ENCODE results near the gene SCN1B. TPM values are rescaled to one million over a fixed set of nuclear protein-coding genes. Genes with fewer than 3 reads are reported as not detected.

Gene SCN1B
- total and polyA plus RNA-seq, 4 donors = 1.5 to 12.6 (median 9.0) TPM

DNA sequence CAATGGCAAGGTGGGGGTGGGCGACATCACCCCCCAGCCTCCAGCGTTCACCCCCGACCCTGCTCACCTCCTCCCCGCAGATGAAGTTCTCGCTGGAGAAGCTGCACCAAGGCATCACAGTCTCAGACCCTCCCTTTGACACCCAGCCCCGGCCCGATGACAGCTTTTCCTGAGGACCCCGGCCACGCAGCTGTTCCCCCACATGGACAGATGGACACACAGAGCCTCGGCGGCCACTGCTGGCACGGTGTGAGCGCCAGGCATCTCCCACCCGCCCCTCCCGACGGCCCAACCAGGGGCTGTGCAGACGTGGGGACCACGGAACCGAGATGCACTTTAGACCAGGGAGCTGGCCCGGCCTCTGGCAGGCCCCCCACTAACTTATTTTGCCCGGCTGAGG is 4.3 kb upstream of the SCN1B start:
- 93 to 95% methylated on average over 21 of the region's 21 CpGs for WGBS, 2 donors
- Histone ChIP-seq H3K36me3 (ENCODE audit: control insufficient read depth in 4 of 4, insufficient read depth in 4 of 4, low read length in 4 of 4) (peaks cover 6 to 64% (median 21%) of the 10 kb centered on the region in 4 donors), H3K9ac (ENCODE audit: insufficient read depth in 1 of 2, low read length in 2 of 2) (no peak overlapping the region), H3K27me3 (ENCODE audit: control insufficient read depth in 3 of 3, insufficient read depth in 3 of 3, low read length in 2 of 3) (peaks cover 0 to 5% (median 3%) of the 10 kb centered on the region in 3 donors), H3K4me1 (ENCODE audit: control insufficient read depth in 5 of 5, insufficient read depth in 5 of 5, low read length in 5 of 5) (peaks cover 0 to under 1% (median 0%) of the 10 kb centered on the region in 5 donors), H3K27ac (ENCODE audit: low read depth in 1 of 2, low read length in 1 of 2) (no peak overlapping the region), H3K4me3 (no peak overlapping the region), H3K9me3 (ENCODE audit: control insufficient read depth in 4 of 4, insufficient read depth in 3 of 4, low read length in 3 of 4) (no peaks in the 10 kb centered on the region)
- DNase-seq (no peak), ATAC-seq (ENCODE audit: insufficient read depth, low FRiP score) (no peak)
- TF ChIP-seq, protein P1, sequence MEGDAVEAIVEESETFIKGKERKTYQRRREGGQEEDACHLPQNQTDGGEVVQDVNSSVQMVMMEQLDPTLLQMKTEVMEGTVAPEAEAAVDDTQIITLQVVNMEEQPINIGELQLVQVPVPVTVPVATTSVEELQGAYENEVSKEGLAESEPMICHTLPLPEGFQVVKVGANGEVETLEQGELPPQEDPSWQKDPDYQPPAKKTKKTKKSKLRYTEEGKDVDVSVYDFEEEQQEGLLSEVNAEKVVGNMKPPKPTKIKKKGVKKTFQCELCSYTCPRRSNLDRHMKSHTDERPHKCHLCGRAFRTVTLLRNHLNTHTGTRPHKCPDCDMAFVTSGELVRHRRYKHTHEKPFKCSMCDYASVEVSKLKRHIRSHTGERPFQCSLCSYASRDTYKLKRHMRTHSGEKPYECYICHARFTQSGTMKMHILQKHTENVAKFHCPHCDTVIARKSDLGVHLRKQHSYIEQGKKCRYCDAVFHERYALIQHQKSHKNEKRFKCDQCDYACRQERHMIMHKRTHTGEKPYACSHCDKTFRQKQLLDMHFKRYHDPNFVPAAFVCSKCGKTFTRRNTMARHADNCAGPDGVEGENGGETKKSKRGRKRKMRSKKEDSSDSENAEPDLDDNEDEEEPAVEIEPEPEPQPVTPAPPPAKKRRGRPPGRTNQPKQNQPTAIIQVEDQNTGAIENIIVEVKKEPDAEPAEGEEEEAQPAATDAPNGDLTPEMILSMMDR (IDR thresholded peaks at IDR 0.05; ENCODE audit: control extremely low read depth, extremely low read depth) = no peak

DNA sequence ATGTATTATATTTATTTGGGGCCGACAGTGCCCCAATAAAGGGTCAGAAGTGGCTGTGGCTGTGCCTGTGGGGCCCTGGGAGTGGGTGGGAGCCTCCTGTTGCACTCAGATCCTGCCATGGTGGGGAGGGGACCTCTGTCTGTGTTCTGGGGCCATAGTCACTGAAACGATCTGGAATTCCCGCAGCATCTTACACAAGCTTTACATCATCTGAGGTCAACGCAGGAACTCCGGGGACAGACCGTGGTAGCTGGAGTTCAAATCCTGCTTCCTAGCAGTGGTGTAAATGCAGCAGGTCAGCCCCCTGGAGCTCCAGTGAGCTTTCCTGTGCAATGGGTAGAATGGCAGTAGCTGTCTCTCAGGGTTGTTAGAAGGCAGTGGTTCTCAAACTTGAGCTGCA is 3.9 kb upstream of the SCN1B start:
- DNase-seq (no peak), ATAC-seq (ENCODE audit: insufficient read depth, low FRiP score) (no peak)
- TF ChIP-seq, protein P1 (IDR thresholded peaks at IDR 0.05; ENCODE audit: control extremely low read depth, extremely low read depth) = no peak
- Histone ChIP-seq H3K4me1 (ENCODE audit: control insufficient read depth in 5 of 5, insufficient read depth in 5 of 5, low read length in 5 of 5) (peaks cover 0 to 5% (median 0%) of the 10 kb centered on the region in 5 donors), H3K36me3 (ENCODE audit: control insufficient read depth in 4 of 4, insufficient read depth in 4 of 4, low read length in 4 of 4) (peaks cover 6 to 59% (median 18%) of the 10 kb centered on the region in 4 donors), H3K27me3 (ENCODE audit: control insufficient read depth in 3 of 3, insufficient read depth in 3 of 3, low read length in 2 of 3) (peaks cover 0 to 9% (median 6%) of the 10 kb centered on the region in 3 donors), H3K9me3 (ENCODE audit: control insufficient read depth in 4 of 4, insufficient read depth in 3 of 4, low read length in 3 of 4) (no peaks in the 10 kb centered on the region), H3K27ac (ENCODE audit: low read depth in 1 of 2, low read length in 1 of 2) (no peak overlapping the region), H3K9ac (ENCODE audit: insufficient read depth in 1 of 2, low read length in 2 of 2) (no peak overlapping the region), H3K4me3 (no peak overlapping the region)
- 64 to 84% methylated on average over 6 of the region's 6 CpGs for WGBS, 2 donors

DNA sequence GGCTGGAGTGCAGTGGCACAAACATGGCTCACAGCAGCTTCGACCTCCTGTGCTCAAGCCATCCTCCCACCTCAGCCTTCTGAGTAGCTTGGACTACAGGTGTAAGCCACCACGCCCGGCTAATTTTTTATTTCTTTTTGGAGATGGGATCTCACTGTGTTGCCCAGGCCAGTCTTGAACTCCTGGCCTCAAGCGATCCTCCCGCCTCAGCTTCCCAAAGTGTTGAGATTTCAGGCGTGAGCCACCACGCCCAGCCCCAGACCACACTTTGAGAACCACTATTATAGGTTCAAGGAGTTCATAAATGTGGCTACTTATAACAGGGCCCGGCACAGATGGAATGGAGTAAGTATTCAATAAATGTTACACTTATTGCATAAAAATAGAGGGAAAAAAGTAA is 3.3 kb upstream of the SCN1B start:
- no peak overlapping the region for H3K9ac ChIP-seq (ENCODE audit: insufficient read depth in 1 of 2, low read length in 2 of 2)
- DNase-seq = no peak
- peaks cover 0 to 14% (median 11%) of the 10 kb centered on the region in 3 donors for H3K27me3 ChIP-seq (ENCODE audit: control insufficient read depth in 3 of 3, insufficient read depth in 3 of 3, low read length in 2 of 3)
- H3K4me1 ChIP-seq (ENCODE audit: control insufficient read depth in 5 of 5, insufficient read depth in 5 of 5, low read length in 5 of 5) = peaks cover 0 to 5% (median 0%) of the 10 kb centered on the region in 5 donors
- WGBS, 2 donors = 90% methylated on average over 8 of the region's 8 CpGs
- no peak for ATAC-seq (ENCODE audit: insufficient read depth, low FRiP score)
- no peak overlapping the region for H3K4me3 ChIP-seq
- no peak overlapping the region for H3K27ac ChIP-seq (ENCODE audit: low read depth in 1 of 2, low read length in 1 of 2)
- TF ChIP-seq, protein P1 (IDR thresholded peaks at IDR 0.05; ENCODE audit: control extremely low read depth, extremely low read depth) = no peak
- no peaks in the 10 kb centered on the region for H3K9me3 ChIP-seq (ENCODE audit: control insufficient read depth in 4 of 4, insufficient read depth in 3 of 4, low read length in 3 of 4)
- H3K36me3 ChIP-seq (ENCODE audit: control insufficient read depth in 4 of 4, insufficient read depth in 4 of 4, low read length in 4 of 4) = peaks cover 6 to 53% (median 18%) of the 10 kb centered on the region in 4 donors
